H9 (cell line): ENCODE data around the gene TEKT5. TPM values are rescaled to one million over a fixed set of nuclear protein-coding genes. Genes with fewer than 3 reads are reported as not detected.

Experiments used
- DNase-seq: peaks from one replicate; pipeline ENCODE4 v3.0.0-alpha.2; 2017
- H2AFZ ChIP-seq: one replicate; pipeline ENCODE4 v1.6.1; 2013; ENCODE audit warnings: mild to moderate bottlenecking, low read length, control low read depth, moderate library complexity
- H2AK5ac ChIP-seq: 2 replicates; pipeline ENCODE4 v1.6.1; 2013; ENCODE audit warnings: low read length, control low read depth, mixed read lengths; ENCODE audit not compliant: insufficient read length
- H2BK120ac ChIP-seq: one replicate; pipeline ENCODE4 v1.6.1; 2013; ENCODE audit warnings: low read depth, mild to moderate bottlenecking, low read length, control low read depth, inconsistent platforms; ENCODE audit not compliant: poor library complexity, severe bottlenecking
- H2BK12ac ChIP-seq: 2 replicates; pipeline ENCODE4 v1.6.1; 2013; ENCODE audit warnings: low read length, control low read depth, mixed read lengths, low read depth; ENCODE audit not compliant: insufficient read length
- H2BK15ac ChIP-seq: 2 replicates; pipeline ENCODE4 v1.6.1; 2013; ENCODE audit warnings: low read depth, low read length, control low read depth
- H2BK20ac ChIP-seq: one replicate; pipeline ENCODE4 v1.6.1; 2013; ENCODE audit warnings: low read depth, mild to moderate bottlenecking, low read length, control low read depth, inconsistent platforms; ENCODE audit not compliant: poor library complexity, severe bottlenecking
- H2BK5ac ChIP-seq: 2 replicates; pipeline ENCODE4 v1.6.1; 2013; ENCODE audit warnings: low read length, control low read depth, mixed read lengths; ENCODE audit not compliant: insufficient read length
- H3K14ac ChIP-seq: 2 replicates; pipeline ENCODE4 v1.6.1; 2013; ENCODE audit warnings: low read length, control low read depth; ENCODE audit not compliant: insufficient read depth
- H3K18ac ChIP-seq: 2 replicates; pipeline ENCODE4 v1.6.1; 2013; ENCODE audit warnings: low read depth, mild to moderate bottlenecking, mixed read lengths, low read length, control low read depth; ENCODE audit not compliant: insufficient read length
- H3K23ac ChIP-seq: 2 replicates; pipeline ENCODE4 v1.6.1; 2013; ENCODE audit warnings: low read length, control low read depth, mixed read lengths, low read depth; ENCODE audit not compliant: insufficient read length
- H3K23me2 ChIP-seq: 2 replicates; pipeline ENCODE4 v1.6.1; 2013; ENCODE audit warnings: low read depth, mild to moderate bottlenecking, mixed read lengths, low read length, control low read depth; ENCODE audit not compliant: insufficient read length, poor library complexity, severe bottlenecking
- H3K27ac ChIP-seq: 2 replicates; pipeline ENCODE4 v1.5.1; 2013; ENCODE audit warnings: low read length, control low read depth, mixed read lengths, low read depth; ENCODE audit not compliant: insufficient read length
- H3K27me3 ChIP-seq: 2 replicates; pipeline ENCODE4 v1.6.1; 2013; ENCODE audit warnings: low read length, control low read depth, inconsistent platforms; ENCODE audit not compliant: insufficient read depth
- H3K4ac ChIP-seq: 2 replicates; pipeline ENCODE4 v1.6.1; 2013; ENCODE audit warnings: low read depth, mild to moderate bottlenecking, control low read depth, inconsistent platforms, low read length, moderate library complexity
- H3K4me1 ChIP-seq: 2 replicates; pipeline ENCODE4 v1.6.1; 2013; ENCODE audit warnings: low read length, control low read depth, inconsistent platforms; ENCODE audit not compliant: insufficient read depth
- H3K4me2 ChIP-seq: 2 replicates; pipeline ENCODE4 v1.6.1; 2013; ENCODE audit warnings: low read length, control low read depth, mixed read lengths; ENCODE audit not compliant: insufficient read length, insufficient read depth
- H3K56ac ChIP-seq: 2 replicates; pipeline ENCODE4 v1.6.1; 2013; ENCODE audit warnings: low read depth, mild to moderate bottlenecking, mixed read lengths, low read length, control low read depth; ENCODE audit not compliant: insufficient read length
- H3K79me1 ChIP-seq: 2 replicates; pipeline ENCODE4 v1.6.1; 2013; ENCODE audit warnings: low read depth, mild to moderate bottlenecking, moderate library complexity, low read length, control low read depth, inconsistent platforms; ENCODE audit not compliant: insufficient read depth, poor library complexity, severe bottlenecking
- H3K79me2 ChIP-seq: 2 replicates; pipeline ENCODE4 v1.6.1; 2013; ENCODE audit warnings: low read length, control low read depth, inconsistent platforms; ENCODE audit not compliant: insufficient read depth
- H3K9ac ChIP-seq: 2 replicates; pipeline ENCODE4 v1.6.1; 2013; ENCODE audit warnings: low read length, control low read depth, mixed read lengths; ENCODE audit not compliant: insufficient read length; ENCODE audit errors: extremely low read depth
- H3K9me3 ChIP-seq: one replicate; pipeline ENCODE4 v1.6.1; 2013; ENCODE audit warnings: low read depth, low read length, inconsistent platforms; ENCODE audit not compliant: control insufficient read depth
- H3T11ph ChIP-seq: one replicate; pipeline ENCODE4 v1.6.1; 2013; ENCODE audit warnings: mild to moderate bottlenecking, low read length, control low read depth, inconsistent platforms
- H4K20me1 ChIP-seq: one replicate; pipeline ENCODE4 v1.6.1; 2013; ENCODE audit not compliant: control insufficient read depth, insufficient read length, insufficient read depth
- H4K5ac ChIP-seq: 2 replicates; pipeline ENCODE4 v1.6.1; 2013; ENCODE audit warnings: low read depth, mild to moderate bottlenecking, mixed read lengths, low read length, control low read depth; ENCODE audit not compliant: insufficient read length
- H4K8ac ChIP-seq: replicated peaks from 2 replicates; pipeline ENCODE4 v1.6.1; 2013; ENCODE audit warnings: low read length, control low read depth, mixed read lengths, low read depth; ENCODE audit not compliant: insufficient read length
- H4K91ac ChIP-seq: 2 replicates; pipeline ENCODE4 v1.6.1; 2013; ENCODE audit warnings: low read depth, mild to moderate bottlenecking, moderate library complexity, mixed read lengths, low read length, control low read depth; ENCODE audit not compliant: insufficient read length
- H3K27ac Mint-ChIP-seq, 3 experiments: 2 replicates in 2 of 3; 3 replicates in 1 of 3; pipeline ENCODE4 v1.8.0; 2020 to 2021; ENCODE audit warnings: mixed read lengths in 3 of 3, mild to moderate bottlenecking in 1 of 3, moderate library complexity in 1 of 3
- H3K27me3 Mint-ChIP-seq: 2 replicates; pipeline ENCODE4 v1.8.0; 2021; ENCODE audit warnings: low read depth, mild to moderate bottlenecking, moderate library complexity, mixed read lengths
- H3K36me3 Mint-ChIP-seq, 3 experiments: 2 replicates in 2 of 3; 3 replicates in 1 of 3; pipeline ENCODE4 v1.8.0; 2020 to 2021; ENCODE audit warnings: low read depth in 3 of 3, mixed read lengths in 3 of 3; ENCODE audit not compliant: insufficient read depth in 1 of 3
- H3K4me1 Mint-ChIP-seq, 2 experiments: 2 replicates each; pipeline ENCODE4 v1.8.0; 2020; ENCODE audit warnings: mixed read lengths in 2 of 2
- H3K4me3 Mint-ChIP-seq, 2 experiments: 2 replicates in 1 of 2; 3 replicates in 1 of 2; pipeline ENCODE4 v1.8.0; 2020 to 2021; ENCODE audit warnings: mild to moderate bottlenecking in 2 of 2, mixed read lengths in 2 of 2, moderate library complexity in 1 of 2
- H3K9me3 Mint-ChIP-seq, 2 experiments: 2 replicates in 1 of 2; 3 replicates in 1 of 2; pipeline ENCODE4 v1.8.0; 2020; ENCODE audit warnings: mild to moderate bottlenecking in 2 of 2, mixed read lengths in 2 of 2, moderate library complexity in 1 of 2
- CTCF ChIP-seq: fragments of 200-600 bp; sonication (generic); conservative IDR thresholded peaks from 3 replicates; pipeline ENCODE4 v1.8.0; 2021; ENCODE audit warnings: antibody characterized with exemption, mild to moderate bottlenecking
- WGBS: extraction: QIAGEN DNeasy Blood & Tissue Kit; methylation state at CpG from one replicate; pipeline ENCODE4 v1.1.7; 2013; ENCODE audit warnings: missing lambda C conversion rate, low lambda C conversion rate, mixed read lengths; ENCODE audit not compliant: insufficient read length; ENCODE audit errors: extremely low coverage; 5-methylcytosine and 5-hydroxymethylcytosine counted together
- total RNA-seq: library from RNA; stranded (reverse); gene quantifications from 2 replicates; pipeline ENCODE4 v1.2.1, GENCODE V29; 2021

Gene TEKT5
- total RNA-seq, 1 experiment from 2014 or later: 0.31 TPM

- Histone ChIP-seq H2BK12ac (no peak overlapping the region), H2BK20ac (no peak overlapping the region), H4K20me1 (no peaks in the 10 kb centered on the region), H3K79me2 (no peaks in the 10 kb centered on the region), H3K4me1 (0 out of 2 replicates have a peak, but pooled peaks cover 4% of the 10 kb centered on the region), H4K8ac (no peak overlapping the region), H3K79me1 (no peaks in the 10 kb centered on the region), H3K18ac (no peak overlapping the region), H3K9me3 (no peaks in the 10 kb centered on the region), H3K23me2 (no peaks in the 10 kb centered on the region), H3K9ac (no peak overlapping the region), H3K56ac (no peak overlapping the region), H3K27ac (no peak overlapping the region), H2BK15ac (no peak overlapping the region), H3K23ac (no peak overlapping the region), H4K91ac (no peak overlapping the region), H4K5ac (no peak overlapping the region), H3K27me3 (no peaks in the 10 kb centered on the region), H2AFZ (no peak overlapping the region), H3T11ph (no peak overlapping the region), H2AK5ac (no peak overlapping the region), H3K4ac (no peak overlapping the region), H2BK120ac (no peak overlapping the region), H3K14ac (no peak overlapping the region), H3K4me2 (no peak overlapping the region), H2BK5ac (no peak overlapping the region)
- WGBS: no CpG with 5 or more reads among the region's 2 CpGs
- no peak for DNase-seq
- H3K4me1 Mint-ChIP-seq: peaks cover 27 to 33% of the 10 kb centered on the region in 2 experiments
- no peak overlapping the region for H3K4me3 Mint-ChIP-seq
- H3K36me3 Mint-ChIP-seq: peaks cover 0 to 4% (median 0%) of the 10 kb centered on the region in 3 experiments; a peak in 1 of 7 replicates
- peaks cover 0 to 7% of the 10 kb centered on the region in 2 experiments; a peak in 4 of 5 replicates for H3K9me3 Mint-ChIP-seq
- peaks cover 17% of the 10 kb centered on the region for H3K27me3 Mint-ChIP-seq
- TF ChIP-seq CTCF: no peak
- H3K27ac Mint-ChIP-seq: no peak overlapping the region
These were observed 107.1 kb downstream of the TEKT5 start for GRCh38 chr16:10587622-10588021.
